Activated T-helper 1 cell treated with anti-CD3 and anti-CD28 coated beads, Interleukin-12 subunit alpha, Interleukin-12 subunit beta, Interleukin-2, Interleukin-4 antibody, amounts not matched to agents 30 ng/mL and 10 ng/mL and 1 ng/mL, durations not matched to agents 14 hours and 24 hours and 36 hours (primary cell): ENCODE data around the gene TTC17. TPM values are rescaled to one million over a fixed set of nuclear protein-coding genes. Genes with fewer than 3 reads are reported as not detected.

Experiments used
- DNase-seq: peaks from one replicate; pipeline ENCODE4 v3.0.0; 2021; ENCODE audit warnings: low spot score
- H3K27ac Mint-ChIP-seq: one replicate; pipeline ENCODE4 v1.8.0; 2021; ENCODE audit warnings: mild to moderate bottlenecking, mixed read lengths
- H3K27me3 Mint-ChIP-seq: one replicate; pipeline ENCODE4 v1.8.0; 2022; ENCODE audit warnings: mild to moderate bottlenecking, moderate library complexity, mixed read lengths; ENCODE audit not compliant: insufficient read depth
- H3K36me3 Mint-ChIP-seq: one replicate; pipeline ENCODE4 v1.8.0; 2021; ENCODE audit warnings: low read depth, mixed read lengths
- H3K4me1 Mint-ChIP-seq: one replicate; pipeline ENCODE4 v1.8.0; 2021; ENCODE audit warnings: low read depth, mixed read lengths
- H3K4me3 Mint-ChIP-seq: one replicate; pipeline ENCODE4 v1.8.0; 2021; ENCODE audit warnings: mild to moderate bottlenecking, moderate library complexity, mixed read lengths
- H3K9me3 Mint-ChIP-seq: one replicate; pipeline ENCODE4 v1.8.0; 2021; ENCODE audit warnings: mixed read lengths
- intact Hi-C: fragments of 100-400 bp; cut with micrococcal nuclease; formaldehyde crosslinking; loops from one replicate; pipeline ENCODE4 v1.15.1; 2024
- total RNA-seq: library from RNA; stranded (reverse); gene quantifications from 2 replicates; pipeline ENCODE4 v1.2.3, GENCODE V29; 2022

Gene TTC17
- total RNA-seq, 1 donor from 2014 or later, result 74.4 TPM

DNA sequence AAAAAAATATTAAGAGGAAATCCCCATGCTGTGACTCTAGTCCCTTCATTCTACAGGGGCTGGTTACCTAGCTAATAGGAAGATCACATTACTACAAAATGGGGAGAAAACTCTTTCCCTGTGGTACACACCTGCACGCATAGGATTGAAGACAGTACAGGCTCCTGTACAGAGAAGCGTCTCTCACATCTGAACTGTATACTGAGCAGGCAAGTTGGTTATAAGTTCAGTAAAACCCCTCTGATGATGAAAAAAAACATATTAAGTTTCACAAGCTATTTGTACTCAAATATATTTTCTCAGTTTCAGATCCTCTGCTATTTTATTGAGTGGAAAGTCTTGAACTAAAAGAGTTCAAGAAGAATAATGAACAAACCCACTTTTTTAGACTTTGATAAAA is 164.9 kb downstream of the TTC17 start:
- H3K36me3 Mint-ChIP-seq, result no peaks in the 10 kb centered on the region
- H3K4me3 Mint-ChIP-seq, result no peak overlapping the region
- H3K27ac Mint-ChIP-seq, result no peak overlapping the region
- no peak for DNase-seq
- H3K27me3 Mint-ChIP-seq, result no peaks in the 10 kb centered on the region
- H3K9me3 Mint-ChIP-seq, result peaks cover 10% of the 10 kb centered on the region
- H3K4me1 Mint-ChIP-seq, result no peaks in the 10 kb centered on the region
- intact Hi-C loops, result no loop called here

DNA sequence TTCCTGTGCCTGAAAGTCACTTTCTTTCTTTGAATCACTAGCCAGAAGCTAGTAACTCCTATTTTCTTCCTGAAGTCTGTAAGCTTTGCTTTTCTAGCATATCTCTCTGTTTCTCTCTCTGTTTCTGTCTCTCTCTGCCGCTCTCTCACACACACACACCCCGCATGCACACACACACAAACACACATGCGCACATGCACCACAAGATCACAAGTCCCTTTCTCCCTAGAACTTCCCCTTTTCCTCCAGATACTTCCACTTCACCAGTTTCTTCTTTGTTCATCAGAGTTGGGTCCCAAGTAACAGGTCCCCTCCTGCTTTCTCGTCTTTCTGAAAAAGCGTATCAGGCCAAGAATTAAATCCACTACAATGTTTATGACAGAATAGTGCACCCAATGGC is 173.3 kb downstream of the TTC17 start:
- Mint-ChIP-seq H3K4me3 (no peak overlapping the region), H3K4me1 (no peaks in the 10 kb centered on the region), H3K27ac (no peak overlapping the region), H3K27me3 (no peaks in the 10 kb centered on the region), H3K9me3 (no peaks in the 10 kb centered on the region), H3K36me3 (no peaks in the 10 kb centered on the region)
- DNase-seq, result no peak
- intact Hi-C loops, result no loop called here

DNA sequence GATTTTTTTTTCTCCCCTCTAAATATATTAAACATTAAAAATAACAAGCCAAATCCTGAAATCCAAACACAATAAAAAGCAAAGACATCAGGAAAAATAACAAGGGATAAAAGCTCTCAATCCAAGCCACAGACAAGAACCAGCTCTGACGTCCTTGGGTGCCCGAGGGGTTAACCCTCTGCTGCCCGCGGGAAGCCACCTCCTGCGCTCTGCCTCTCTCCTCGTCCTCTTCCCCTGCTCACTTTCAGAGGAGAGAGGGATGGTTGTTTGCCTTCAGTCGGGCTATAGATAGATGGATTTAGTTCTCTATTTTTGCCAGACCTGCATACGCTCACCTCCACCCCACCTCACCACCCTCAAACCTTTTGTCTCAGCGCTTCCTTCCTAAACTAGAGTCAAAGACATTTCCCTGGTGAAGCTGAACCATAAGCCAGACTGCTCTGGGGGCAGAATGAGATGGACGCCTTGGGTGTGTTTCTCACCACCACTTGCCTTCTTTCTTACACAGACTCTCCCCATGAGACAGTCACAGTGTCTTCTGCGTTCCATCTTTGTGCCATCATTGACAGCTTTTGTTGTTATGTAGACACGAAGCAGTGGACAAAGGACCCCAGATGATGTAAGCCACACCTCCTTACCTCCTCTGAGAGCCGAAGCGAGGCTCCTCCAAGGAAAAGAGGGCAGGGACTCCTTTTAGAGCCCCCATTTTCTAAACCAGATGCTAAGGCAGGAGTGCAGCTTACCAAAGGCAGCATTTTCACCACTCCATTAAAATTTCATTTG is 179.3 kb downstream of the TTC17 start:
- Mint-ChIP-seq H3K27ac (no peak overlapping the region), H3K4me3 (no peak overlapping the region), H3K9me3 (no peaks in the 10 kb centered on the region), H3K4me1 (no peaks in the 10 kb centered on the region), H3K36me3 (no peaks in the 10 kb centered on the region), H3K27me3 (peaks cover 8% of the 10 kb centered on the region)
- DNase-seq, result no peak
- intact Hi-C loops, result no loop called here

DNA sequence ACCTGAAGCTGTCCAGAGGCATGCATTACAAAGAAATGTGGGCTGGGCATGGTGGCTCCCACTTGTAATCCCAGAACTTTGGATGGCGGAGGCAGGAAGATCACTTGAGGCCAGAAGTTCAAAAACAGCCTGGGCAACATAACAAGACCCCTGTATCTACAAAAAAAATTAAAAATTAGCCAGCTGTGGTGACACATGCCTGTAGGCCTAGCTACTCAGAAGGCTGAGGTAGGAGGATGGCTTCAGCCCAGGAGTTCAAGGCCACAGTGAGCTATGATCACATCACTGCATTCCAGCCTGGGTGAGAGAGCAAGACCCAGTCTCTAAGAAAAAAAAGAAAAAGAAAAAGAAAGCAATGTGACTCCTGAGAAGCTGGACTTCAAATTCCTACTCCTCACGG is 183.3 kb downstream of the TTC17 start:
- DNase-seq, result no peak
- no peaks in the 10 kb centered on the region for H3K36me3 Mint-ChIP-seq
- H3K27ac Mint-ChIP-seq, result no peak overlapping the region
- intact Hi-C loops, result no loop called here
- no peak overlapping the region for H3K4me3 Mint-ChIP-seq
- H3K4me1 Mint-ChIP-seq, result no peaks in the 10 kb centered on the region
- peaks cover 18% of the 10 kb centered on the region for H3K27me3 Mint-ChIP-seq
- no peaks in the 10 kb centered on the region for H3K9me3 Mint-ChIP-seq

DNA sequence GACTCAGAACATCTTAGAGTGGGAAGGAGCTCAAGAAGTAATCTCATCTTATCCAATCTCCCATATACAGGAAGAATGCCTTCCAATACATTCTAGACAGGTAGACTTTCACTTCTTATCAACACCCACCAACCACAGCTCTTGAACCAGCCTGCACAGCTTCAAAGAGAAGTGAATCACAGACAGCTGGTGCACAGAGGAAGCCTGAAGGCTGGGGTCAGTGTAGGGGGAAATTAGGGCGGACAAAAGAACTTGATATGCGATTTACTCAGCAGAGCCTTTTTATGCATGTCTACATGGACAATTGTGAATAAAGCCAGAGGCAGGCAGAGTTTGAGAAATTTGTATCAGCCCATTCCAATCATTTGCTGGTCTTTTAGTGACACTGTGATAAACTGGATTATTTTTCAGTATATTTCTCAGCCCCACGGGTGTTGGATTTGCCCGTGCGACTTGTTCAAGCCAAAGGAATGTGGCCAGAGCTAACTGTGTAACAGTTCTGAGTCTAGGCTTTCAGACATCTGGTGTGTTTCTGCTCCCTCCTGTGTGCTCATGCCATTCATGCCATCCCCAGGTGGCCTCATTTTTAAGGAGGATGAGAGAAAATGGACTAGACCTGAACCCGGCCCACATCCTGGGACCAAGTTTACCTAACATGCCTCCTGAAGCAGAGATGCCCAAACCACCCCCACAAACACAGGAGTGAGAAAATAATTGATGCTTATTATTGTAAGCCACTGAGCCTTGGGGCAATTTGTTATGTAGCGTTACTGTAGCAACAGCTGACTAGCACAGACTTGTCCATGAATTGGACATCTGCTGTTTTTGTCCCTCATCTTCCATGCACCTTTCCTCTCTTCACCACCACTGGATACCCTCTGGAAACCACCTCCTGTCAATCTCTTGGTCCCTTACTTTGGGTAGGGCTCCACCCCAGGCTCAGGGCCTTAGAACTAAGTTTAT is 184.3 kb downstream of the TTC17 start:
- Mint-ChIP-seq H3K9me3 (no peaks in the 10 kb centered on the region), H3K27me3 (peaks cover 14% of the 10 kb centered on the region), H3K27ac (no peak overlapping the region), H3K36me3 (no peaks in the 10 kb centered on the region), H3K4me3 (no peak overlapping the region), H3K4me1 (no peaks in the 10 kb centered on the region)
- no peak for DNase-seq
- intact Hi-C loops, result no loop called here

Other genes starting within 250 kb of the TTC17 start
- gene API5, start 46.9 kb upstream of the TTC17 start, total RNA-seq, result 165 and 167 TPM in 2 replicates